GM19397 (cell line): Measurements from ENCODE around the gene AIF1.

Source experiments
- ATAC-seq: cut with Tn5 transposase; IDR thresholded peaks from one replicate; pipeline ENCODE4 v1.9.1; 2021; ENCODE audit warnings: mild to moderate bottlenecking, moderate library complexity; ENCODE audit not compliant: unreplicated experiment

Gene AIF1

GRCh38 chr6:31641370-31641769 is 26.3 kb downstream of the AIF1 start:
- no peak for ATAC-seq

GRCh38 chr6:31642798-31643570 is 27.9 kb downstream of the AIF1 start:
- no peak for ATAC-seq

- no peak for ATAC-seq
Measured at GRCh38 chr6:31643818-31644454, 28.9 kb downstream of the AIF1 start.

- no peak for ATAC-seq
Measured at GRCh38 chr6:31645325-31645724, 30.3 kb downstream of the AIF1 start.

GRCh38 chr6:31651602-31652191 is 36.7 kb downstream of the AIF1 start:
- ATAC-seq: peak; percentile 25

- ATAC-seq: peak; percentile 57
Measured at GRCh38 chr6:31652925-31653724, 38.1 kb downstream of the AIF1 start.

- no peak for ATAC-seq
Measured at GRCh38 chr6:31654574-31655348, 39.7 kb downstream of the AIF1 start.

- no peak for ATAC-seq
Measured at GRCh38 chr6:31655349-31656237, 40.6 kb downstream of the AIF1 start, which contains the start of gene APOM. Gene APOM (plus strand): TSS chr6:31655894. CDS start chr6:31655967, 73 bp downstream.

GRCh38 chr6:31657406-31658157 is 42.5 kb downstream of the AIF1 start:
- ATAC-seq: no peak

- ATAC-seq: no peak
Measured at GRCh38 chr6:31658158-31658688, 43.2 kb downstream of the AIF1 start.

GRCh38 chr6:31658983-31659648 is 44.1 kb downstream of the AIF1 start:
- ATAC-seq: no peak

- no peak for ATAC-seq
Measured at GRCh38 chr6:31659649-31660380, 44.8 kb downstream of the AIF1 start.

- ATAC-seq: peak; percentile 50
Measured at GRCh38 chr6:31660381-31661261, 45.6 kb downstream of the AIF1 start, which contains the start of gene C6orf47. Gene C6orf47 (minus strand): TSS chr6:31660778. CDS start chr6:31659947, 831 bp downstream.

- ATAC-seq: no peak
Measured at GRCh38 chr6:31661262-31662123, 46.5 kb downstream of the AIF1 start.

- ATAC-seq: no peak
Measured at GRCh38 chr6:31662124-31662723, 47.2 kb downstream of the AIF1 start.
